PC-3 (cell line): ENCODE results near the gene STK38L. TPM values are rescaled to one million over a fixed set of nuclear protein-coding genes. Genes with fewer than 3 reads are reported as not detected.
"Not testable (repeated sequence)": the region's sequence is repeated elsewhere in the genome, so short reads cannot be mapped to it uniquely, and the experiment has no call there.

Experiments
- ATAC-seq: fragments of 200-7000 bp; cut with Tn5 transposase; 2 replicates; pipeline ENCODE4 v1.9.1; 2020; ENCODE audit warnings: mild to moderate bottlenecking, moderate library complexity
- BruUV-seq: library from RNA; stranded (reverse); fragments of 400-500 nt; replicated peaks from 2 replicates; lab custom pipeline; 2021; lab: Mats Ljungman, UMichigan
- CTCF ChIA-PET: fragments of 300-600 bp; sonication (Branson Sonifier 250); formaldehyde crosslinking; loops from one replicate; lab custom pipeline; 2022; ENCODE audit warnings: antibody characterized with exemption; lab: Charles Lee
- POLR2A ChIA-PET: fragments of 300-600 bp; sonication (Branson Sonifier 250); formaldehyde crosslinking; loops from one replicate; lab custom pipeline; 2022; ENCODE audit warnings: antibody characterized with exemption; ENCODE audit not compliant: unreplicated experiment; lab: Charles Lee
- DNase-seq: peaks from one replicate; pipeline ENCODE4 v3.0.0-alpha.2; 2015
- H2AFZ ChIP-seq: fragments of 300-600 bp; sonication (generic); 2 replicates; pipeline ENCODE4 v1.6.0; 2016; ENCODE audit warnings: antibody characterized with exemption, low read length
- H3F3A ChIP-seq: fragments of 300-600 bp; sonication (generic); one replicate; pipeline ENCODE4 v1.6.0; 2017; ENCODE audit warnings: antibody characterized with exemption, low read length, control low read depth, mild to moderate bottlenecking; ENCODE audit not compliant: unreplicated experiment
- H3K27ac ChIP-seq: fragments of 300-600 bp; sonication (generic); 2 replicates; pipeline ENCODE4 v1.5.1; 2016; ENCODE audit warnings: mild to moderate bottlenecking, low read length
- H3K27me3 ChIP-seq: fragments of 300-600 bp; sonication (generic); 2 replicates; pipeline ENCODE4 v1.6.1; 2016; ENCODE audit warnings: low read length, mixed read lengths
- H3K36me3 ChIP-seq: fragments of 300-600 bp; sonication (generic); 2 replicates; pipeline ENCODE4 v1.6.1; 2016; ENCODE audit warnings: low read depth, mixed run types, low read length, mixed read lengths
- H3K4me1 ChIP-seq: fragments of 300-600 bp; sonication (generic); 2 replicates; pipeline ENCODE4 v1.5.1; 2016; ENCODE audit warnings: low read length; ENCODE audit not compliant: insufficient read depth
- H3K4me2 ChIP-seq: fragments of 300-600 bp; sonication (generic); 2 replicates; pipeline ENCODE4 v1.6.0; 2016; ENCODE audit warnings: low read length
- H3K4me3 ChIP-seq: fragments of 300-600 bp; sonication (generic); 2 replicates; pipeline ENCODE4 v1.5.1; 2016; ENCODE audit warnings: mild to moderate bottlenecking, low read length, mixed read lengths
- H3K79me2 ChIP-seq: fragments of 300-600 bp; sonication (generic); 2 replicates; pipeline ENCODE4 v1.6.1; 2017; ENCODE audit warnings: low read length, mixed read lengths
- H3K9ac ChIP-seq: fragments of 300-600 bp; sonication (generic); 2 replicates; pipeline ENCODE4 v1.6.0; 2016; ENCODE audit warnings: mild to moderate bottlenecking, low read length
- H3K9me2 ChIP-seq: fragments of 300-600 bp; sonication (generic); replicated peaks from 2 replicates; pipeline ENCODE4 v1.6.1; 2016; ENCODE audit warnings: mixed run types, low read length, mixed read lengths
- H3K9me3 ChIP-seq: fragments of 300-600 bp; sonication (generic); 2 replicates; pipeline ENCODE4 v1.6.1; 2016; ENCODE audit warnings: low read length, mixed read lengths
- H4K20me1 ChIP-seq: fragments of 300-600 bp; sonication (generic); 2 replicates; pipeline ENCODE4 v1.6.1; 2016; ENCODE audit warnings: low read length, mixed read lengths
- EZH2 ChIP-seq: fragments of 300-600 bp; sonication (generic); IDR thresholded peaks from one replicate; pipeline ENCODE4 v1.6.1; 2017; ENCODE audit warnings: antibody characterized with exemption, mild to moderate bottlenecking, low read length; ENCODE audit not compliant: unreplicated experiment
- EZH2phosphoT487 ChIP-seq: fragments of 300-600 bp; sonication (generic); IDR thresholded peaks from 2 replicates; pipeline ENCODE4 v1.6.1; 2018; ENCODE audit warnings: mild to moderate bottlenecking, antibody characterized with exemption, low read length, borderline replicate concordance
- intact Hi-C: fragments of 100-400 bp; cut with micrococcal nuclease; formaldehyde crosslinking; loops from 2 replicates; pipeline ENCODE4 v1.9.0; 2023
- total RNA-seq: library from RNA; depleted of rRNA; stranded (reverse); fragments of >200 nt; gene quantifications from 2 replicates; pipeline ENCODE4 v1.2.3, GENCODE V29; 2014
- TF ChIP-seq, protein P1 (sequence below): fragments of 300-600 bp; sonication (generic); conservative IDR thresholded peaks from 2 replicates; pipeline ENCODE4 v1.5.1; 2017; ENCODE audit warnings: antibody characterized with exemption, low read depth, mild to moderate bottlenecking, low read length

STK38L gene
- total RNA-seq, 1 experiment from 2014 or later: 32.3 TPM

DNA sequence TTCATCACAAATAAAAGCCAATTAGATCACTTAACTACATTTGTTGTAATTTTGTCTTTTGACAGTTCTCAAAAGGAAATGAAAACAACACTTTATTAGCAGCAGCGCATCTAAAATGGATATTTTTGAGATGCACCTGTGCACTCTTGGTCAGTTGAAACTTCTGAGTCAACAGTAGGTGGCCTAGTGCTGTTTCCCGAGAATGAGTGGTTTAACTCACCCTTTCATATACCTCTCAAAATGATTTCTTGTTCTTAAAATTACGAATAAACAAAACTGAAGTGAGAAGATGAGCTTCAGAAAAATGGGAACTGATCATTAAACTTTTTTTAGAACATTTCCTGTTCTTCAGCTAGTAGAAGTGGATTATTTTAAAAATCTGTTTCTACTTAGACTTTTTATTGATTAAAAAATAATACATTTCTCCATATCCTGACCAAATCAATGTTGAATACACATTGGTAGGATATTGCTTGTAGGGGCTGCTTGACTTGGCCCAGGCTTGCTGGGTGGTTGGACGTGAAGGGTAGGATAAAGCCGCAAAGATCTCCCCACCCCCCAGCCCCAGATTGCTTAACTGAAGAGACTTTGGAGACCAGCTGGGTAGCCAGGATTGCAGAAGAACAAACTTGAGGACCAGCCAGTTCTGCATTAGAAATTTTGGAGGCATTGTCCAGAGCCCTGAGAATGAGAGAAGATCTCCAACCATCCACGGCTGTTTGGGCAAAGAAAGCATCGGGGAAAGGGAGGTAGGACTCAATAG, 22.3 kb upstream of the STK38L start:
- no TSS peak for BruUV-seq
- Histone ChIP-seq H3K36me3 (no peaks in the 10 kb centered on the region), H3F3A (no peaks in the 10 kb centered on the region), H3K4me1 (0 out of 2 replicates have a peak, but pooled peaks cover 5% of the 10 kb centered on the region), H3K27ac (no peak overlapping the region), H3K27me3 (no peaks in the 10 kb centered on the region), H3K9ac (no peak overlapping the region), H3K9me2 (no peaks in the 10 kb centered on the region), H3K79me2 (no peaks in the 10 kb centered on the region), H4K20me1 (no peaks in the 10 kb centered on the region), H3K4me2 (no peak overlapping the region), H2AFZ (no peak overlapping the region), H3K4me3 (no peak overlapping the region), H3K9me3 (peaks cover 6% of the 10 kb centered on the region; the same call in 1 of the 2 replicates)
- no peak for ATAC-seq
- POLR2A ChIA-PET: no interaction called here
- CTCF ChIA-PET: no interaction called here
- intact Hi-C loops: no loop called here
- no peak for DNase-seq
- TF ChIP-seq, protein P1, sequence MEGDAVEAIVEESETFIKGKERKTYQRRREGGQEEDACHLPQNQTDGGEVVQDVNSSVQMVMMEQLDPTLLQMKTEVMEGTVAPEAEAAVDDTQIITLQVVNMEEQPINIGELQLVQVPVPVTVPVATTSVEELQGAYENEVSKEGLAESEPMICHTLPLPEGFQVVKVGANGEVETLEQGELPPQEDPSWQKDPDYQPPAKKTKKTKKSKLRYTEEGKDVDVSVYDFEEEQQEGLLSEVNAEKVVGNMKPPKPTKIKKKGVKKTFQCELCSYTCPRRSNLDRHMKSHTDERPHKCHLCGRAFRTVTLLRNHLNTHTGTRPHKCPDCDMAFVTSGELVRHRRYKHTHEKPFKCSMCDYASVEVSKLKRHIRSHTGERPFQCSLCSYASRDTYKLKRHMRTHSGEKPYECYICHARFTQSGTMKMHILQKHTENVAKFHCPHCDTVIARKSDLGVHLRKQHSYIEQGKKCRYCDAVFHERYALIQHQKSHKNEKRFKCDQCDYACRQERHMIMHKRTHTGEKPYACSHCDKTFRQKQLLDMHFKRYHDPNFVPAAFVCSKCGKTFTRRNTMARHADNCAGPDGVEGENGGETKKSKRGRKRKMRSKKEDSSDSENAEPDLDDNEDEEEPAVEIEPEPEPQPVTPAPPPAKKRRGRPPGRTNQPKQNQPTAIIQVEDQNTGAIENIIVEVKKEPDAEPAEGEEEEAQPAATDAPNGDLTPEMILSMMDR: no peak
- no peak for TF ChIP-seq EZH2phosphoT487
- TF ChIP-seq EZH2: no peak

DNA sequence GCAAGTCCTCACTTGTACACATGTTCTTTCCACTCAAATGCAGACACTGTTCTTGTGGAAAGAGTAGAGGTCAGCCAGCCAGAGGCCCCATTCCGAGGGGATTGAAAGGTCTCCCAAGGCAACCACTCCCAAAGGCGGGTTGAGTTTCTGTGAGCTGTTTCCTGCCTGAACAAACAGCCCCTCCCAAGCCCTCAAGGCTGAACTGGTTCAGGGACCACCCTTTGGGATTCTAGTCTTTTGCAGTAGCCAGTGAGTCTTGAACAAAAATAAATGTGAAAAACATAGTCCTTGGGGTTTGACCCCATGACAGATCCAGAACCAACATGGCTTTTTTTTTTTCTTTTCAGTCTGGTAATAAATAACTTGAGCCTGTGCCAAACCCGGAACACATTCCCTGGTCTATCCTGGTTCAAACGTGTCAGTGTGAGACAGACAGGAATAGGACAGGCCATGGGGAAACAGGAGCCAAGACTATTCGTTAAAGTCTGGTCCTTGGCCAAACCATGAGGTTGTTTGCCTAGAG, 17.6 kb upstream of the STK38L start:
- ChIA-PET POLR2A (no interaction called here), CTCF (no interaction called here)
- H4K20me1 ChIP-seq: no peaks in the 10 kb centered on the region
- H3K9me3 ChIP-seq: peaks cover 6% of the 10 kb centered on the region; the same call in 1 of the 2 replicates
- 0 out of 2 replicates have a peak, but pooled peaks cover 5% of the 10 kb centered on the region for H3K4me1 ChIP-seq
- intact Hi-C loops: no loop called here
- H3K9me2 ChIP-seq: no peaks in the 10 kb centered on the region
- H3K79me2 ChIP-seq: no peaks in the 10 kb centered on the region
- H3K27me3 ChIP-seq: no peaks in the 10 kb centered on the region
- no peak for ATAC-seq
- H3K4me3 ChIP-seq: no peak overlapping the region
- no TSS peak for BruUV-seq
- no peak overlapping the region for H3K4me2 ChIP-seq
- no peaks in the 10 kb centered on the region for H3F3A ChIP-seq
- no peak overlapping the region for H3K27ac ChIP-seq
- peak overlapping the region; percentile 12; the same call in 1 of the 2 replicates for H2AFZ ChIP-seq
- no peak for DNase-seq
- no peak overlapping the region for H3K9ac ChIP-seq
- H3K36me3 ChIP-seq: no peaks in the 10 kb centered on the region
- TF ChIP-seq, protein P1: no peak
- TF ChIP-seq EZH2phosphoT487 (no peak), EZH2 (no peak)

DNA sequence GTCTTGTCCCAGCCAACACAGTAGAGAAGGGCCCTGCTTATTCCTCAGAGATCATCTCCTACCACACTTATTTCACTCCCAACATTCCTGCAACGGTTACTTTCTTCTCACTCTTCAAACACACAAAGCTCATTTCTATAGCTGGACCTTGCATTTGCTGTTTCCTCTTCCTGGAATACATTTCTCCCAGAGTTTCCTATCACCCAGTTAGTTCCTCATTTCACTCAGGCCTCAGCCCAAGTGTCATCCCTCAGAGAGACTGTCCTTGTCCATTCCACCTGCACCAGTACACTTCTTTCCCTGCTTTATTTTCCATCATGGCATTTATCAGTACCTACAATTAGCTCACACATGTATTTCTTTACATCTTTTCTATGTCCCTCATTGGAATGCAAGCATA, 14.7 kb upstream of the STK38L start:
- H3K27ac ChIP-seq: no peak overlapping the region
- ATAC-seq: no peak
- H3K9me2 ChIP-seq: no peaks in the 10 kb centered on the region
- no peak overlapping the region for H3K4me3 ChIP-seq
- H4K20me1 ChIP-seq: no peaks in the 10 kb centered on the region
- 0 out of 2 replicates have a peak, but pooled peaks cover 5% of the 10 kb centered on the region for H3K4me1 ChIP-seq
- DNase-seq: no peak
- TF ChIP-seq EZH2: no peak
- TF ChIP-seq, protein P1: no peak
- TF ChIP-seq EZH2phosphoT487: no peak
- H3K36me3 ChIP-seq: no peaks in the 10 kb centered on the region
- H3K4me2 ChIP-seq: no peak overlapping the region
- H3K9ac ChIP-seq: no peak overlapping the region
- CTCF ChIA-PET: interaction anchor here (0.6 kb wide), 1 partner anchor 509 kb away, joined by 6 read pairs; no protein-coding TSS in a partner anchor
- H3K79me2 ChIP-seq: no peaks in the 10 kb centered on the region
- intact Hi-C loops: no loop called here
- H2AFZ ChIP-seq: no peak overlapping the region
- no peaks in the 10 kb centered on the region for H3K9me3 ChIP-seq
- H3K27me3 ChIP-seq: no peaks in the 10 kb centered on the region
- POLR2A ChIA-PET: no interaction called here
- no peaks in the 10 kb centered on the region for H3F3A ChIP-seq
- no TSS peak for BruUV-seq

DNA sequence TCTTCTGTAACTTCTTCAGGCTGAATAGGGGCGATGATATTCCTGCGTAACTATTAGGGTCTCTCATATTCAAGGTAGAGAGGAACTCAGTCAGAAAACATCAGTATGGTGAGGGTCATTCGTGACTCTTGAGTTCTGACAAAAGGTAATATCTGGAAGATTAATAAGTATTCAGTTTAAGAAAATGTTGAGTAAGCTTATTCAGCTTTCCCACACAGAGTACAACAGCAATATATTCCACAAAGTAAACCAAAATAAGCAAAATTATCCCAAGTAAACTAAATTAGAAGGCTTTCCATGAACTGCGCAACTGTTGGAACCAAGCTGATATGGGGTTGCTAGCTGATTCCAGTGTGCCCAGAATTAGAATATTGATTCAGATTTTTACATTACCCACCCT, 12.7 kb upstream of the STK38L start:
- H3K9me2 ChIP-seq, H3F3A ChIP-seq, H3K4me2 ChIP-seq, intact Hi-C loops, H3K4me3 ChIP-seq, H3K27me3 ChIP-seq, CTCF ChIA-PET, BruUV-seq, ATAC-seq, H3K36me3 ChIP-seq, DNase-seq, H4K20me1 ChIP-seq, POLR2A ChIA-PET, H2AFZ ChIP-seq, H3K9ac ChIP-seq, H3K9me3 ChIP-seq, H3K4me1 ChIP-seq, H3K79me2 ChIP-seq, H3K27ac ChIP-seq: not testable (repeated sequence)
